Measurements from ENCODE around the gene STPG3. TPM values are rescaled to one million over a fixed set of nuclear protein-coding genes. Genes with fewer than 3 reads are reported as not detected.
A peak's percentile ranks its signal among the peaks of the same experiment; 100 is the strongest.

STPG3 gene
- total and polyA plus RNA-seq, 2 of the 8 experiments (the other 6 are each of a cell fraction or from before 2014, with no cell fraction given), result not detected

GRCh38 chr9:137236936-137237421 is 14.1 kb upstream of the STPG3 start:
- H3K36me3 ChIP-seq (ENCODE audit: control insufficient read depth in 2 of 4, insufficient read depth in 4 of 4, low read length in 3 of 4), result peaks cover 0 to 3% (median 0%) of the 10 kb centered on the region in 4 experiments; a peak in 1 of 8 replicates
- no peaks in the 10 kb centered on the region for H3K9me3 ChIP-seq (ENCODE audit: insufficient read depth in 2 of 2, low read depth in 1 of 2, low read length in 1 of 2)
- no peak for TF ChIP-seq KDM1A (IDR thresholded peaks at IDR 0.05; ENCODE audit: borderline replicate concordance, low read length)
- 0 out of 2 replicates have a peak, but pooled peaks have one; percentile 36 for TF ChIP-seq RBBP5 (IDR thresholded peaks at IDR 0.05; ENCODE audit: borderline replicate concordance, low read depth, low read length)
- no peak for TF ChIP-seq PHF8 (conservative IDR thresholded peaks at IDR 0.05; ENCODE audit: low read depth, low read length)
- TF ChIP-seq EGR1 (IDR thresholded peaks at IDR 0.05; ENCODE audit: borderline replicate concordance, low read depth, low read length), result no peak
- TF ChIP-seq BACH1 (IDR thresholded peaks at IDR 0.05; ENCODE audit: low read length), result no peak
- H3K27me3 ChIP-seq (replicated peaks in 1 of 4; ENCODE audit: control insufficient read depth in 3 of 4, extremely low read depth in 1 of 4, insufficient read depth in 3 of 4, low read length in 3 of 4), result no peaks in the 10 kb centered on the region
- DNase-seq (ENCODE audit: low read depth in 1 of 2, low spot score in 2 of 2), result no peak
- peak overlapping the region; percentile 86 for H4K8ac ChIP-seq (ENCODE audit: extremely low read depth, insufficient read depth, low read length)
- H3K23me2 ChIP-seq (ENCODE audit: low read depth, low read length), result peaks cover 5% of the 10 kb centered on the region; the same call in 1 of the 2 replicates
- H2BK12ac ChIP-seq (ENCODE audit: low read depth, low read length), result no peak overlapping the region
- 0 out of 8 replicates have a peak overlapping the region, but pooled peaks of 1 of the 4 experiments have one; percentile 25 for H3K4me3 ChIP-seq (ENCODE audit: extremely low read depth in 1 of 4, insufficient read depth in 2 of 4, low read depth in 3 of 4, low read length in 4 of 4)
- no peak overlapping the region for H3K9ac ChIP-seq (replicated peaks in 1 of 4; ENCODE audit: extremely low read depth in 1 of 4, low read depth in 3 of 4, low read length in 3 of 4)
- H3K23ac ChIP-seq (ENCODE audit: insufficient read length), result no peak overlapping the region
- peaks cover 0 to 12% of the 10 kb centered on the region in 2 experiments; a peak in 2 of 4 replicates for H3K79me2 ChIP-seq (ENCODE audit: control insufficient read depth in 1 of 2, insufficient read depth in 2 of 2, low read length in 2 of 2)
- H3K4me1 ChIP-seq (replicated peaks in 1 of 4; ENCODE audit: control insufficient read depth in 3 of 4, insufficient read depth in 4 of 4, low read length in 3 of 4), result peaks cover 0 to 12% (median 10%) of the 10 kb centered on the region in 4 experiments; a peak in 6 of 7 replicates
- no peak for FAIRE-seq
- no peak overlapping the region for H2AFZ ChIP-seq (ENCODE audit: low read length)
- H2BK120ac ChIP-seq (replicated peaks; ENCODE audit: low read depth, low read length), result no peak overlapping the region
- H3K79me1 ChIP-seq (ENCODE audit: low read depth, low read length), result peaks cover 2% of the 10 kb centered on the region; the same call in 1 of the 2 replicates
- WGBS, 2 experiments (ENCODE audit: extremely low coverage in 1 of 2, insufficient coverage in 1 of 2, insufficient read length in 1 of 2, insufficient replicate concordance in 2 of 2, low coverage in 1 of 2, low lambda C conversion rate in 2 of 2, missing lambda C conversion rate in 1 of 2), result 62% methylated on average over 11 of the region's 11 CpGs; no CpG with 5 or more reads in 1 of the 2 experiments
- peaks cover 8% of the 10 kb centered on the region in 2 experiments for H4K20me1 ChIP-seq (replicated peaks in 1 of 2; ENCODE audit: control insufficient read depth in 1 of 2, insufficient read depth in 2 of 2, low read length in 2 of 2)
- no peak overlapping the region for H2BK20ac ChIP-seq (ENCODE audit: low read length)
- no peak overlapping the region for H3K14ac ChIP-seq (ENCODE audit: insufficient read length)
- no peak overlapping the region for H3K27ac ChIP-seq (ENCODE audit: low read depth, low read length)
- H3K56ac ChIP-seq (replicated peaks; ENCODE audit: insufficient read length, low read depth, low read length), result no peak overlapping the region
- H4K5ac ChIP-seq (ENCODE audit: insufficient read length, low read depth, low read length), result peak overlapping the region; percentile 59
- ChIA-PET POLR2A (ENCODE audit: partially characterized antibody) (interaction anchor here (1.0 to 69.9 kb wide), 5 partner anchors 2 to 181 kb away, joined by 3 to 1462 read pairs (median 4); partner anchors contain the start of genes CYSRT1, NDOR1, NELFB and RNF208), CTCF (ENCODE audit: partially characterized antibody) (interaction anchor here (0.6 to 20.2 kb wide), 45 partner anchors 9 to 339 kb away, joined by 3 to 204 read pairs (median 5); partner anchors contain the start of genes ANAPC2, CYSRT1, LRRC26 and NELFB)
- H3K18ac ChIP-seq (ENCODE audit: extremely low read depth, low read length), result no peak overlapping the region
- H2BK5ac ChIP-seq (ENCODE audit: low read depth, low read length), result peak overlapping the region; percentile 30; the same call in 1 of the 2 replicates
- no peak overlapping the region for H2BK15ac ChIP-seq (ENCODE audit: low read length)
- peak overlapping the region in 1 of 2 experiments; percentile 66; a peak in 2 of 4 replicates for H3K4me2 ChIP-seq (ENCODE audit: insufficient read depth in 1 of 2, low read depth in 2 of 2, low read length in 2 of 2)
- no peak overlapping the region for H4K91ac ChIP-seq (replicated peaks; ENCODE audit: insufficient read length, low read length)
- H3K4ac ChIP-seq (replicated peaks; ENCODE audit: insufficient read length, low read depth, low read length), result no peak overlapping the region
- H2AK5ac ChIP-seq (ENCODE audit: low read depth, low read length), result no peak overlapping the region

Data from H1 (cell line).